DMS79 treated with DMSO at 0.1 percent for 48 hours (cell line): ENCODE data around the gene RASD1.

ENCODE experiments used
- DNase-seq: peaks from one replicate; lab custom pipeline; 2025; lab: John Stamatoyannopoulos, UW

The RASD1 gene

GRCh38 chr17:17510456-17511292, 14.5 kb upstream of the RASD1 start:
- DNase-seq: no peak

DNA sequence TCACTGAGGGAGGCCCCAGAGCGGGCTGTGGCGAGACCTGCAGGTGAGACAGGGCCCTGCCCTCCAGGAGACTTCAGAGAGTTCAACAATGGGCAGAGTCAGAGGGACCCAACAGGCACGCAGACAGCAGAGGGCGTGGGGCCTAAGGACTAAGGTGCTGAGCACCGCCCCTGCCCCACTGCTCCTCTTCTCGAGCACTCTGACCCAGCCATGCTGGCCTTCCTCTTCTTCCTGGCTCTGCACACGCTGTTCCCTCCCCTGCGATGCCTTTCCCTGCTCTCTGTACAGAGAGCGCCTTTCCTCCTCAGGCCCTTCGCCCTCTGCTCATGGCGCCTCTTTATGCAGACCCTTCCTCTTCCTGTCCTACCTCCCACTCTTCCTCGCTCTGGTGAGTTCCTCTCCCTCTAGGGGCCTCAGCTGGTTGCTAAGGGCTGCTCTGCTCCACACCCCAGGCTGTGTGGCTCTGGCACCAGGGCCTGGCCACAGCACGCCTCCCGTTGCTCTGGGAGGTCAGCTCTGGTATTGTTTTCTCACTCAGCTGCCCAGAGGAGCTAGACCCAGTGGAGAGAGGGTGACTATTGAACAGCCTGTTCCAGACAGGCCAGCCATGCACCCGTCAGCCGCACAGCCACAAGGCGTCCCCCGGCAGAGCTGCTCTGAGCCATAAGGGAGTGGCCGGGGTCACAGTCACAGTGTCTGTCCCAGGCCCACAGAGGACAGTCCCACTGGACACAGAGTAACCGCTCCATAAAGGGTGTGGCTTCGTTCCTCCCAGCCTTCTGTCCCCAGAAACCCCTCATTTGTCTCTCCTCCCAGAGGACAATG, 13.6 kb upstream of the RASD1 start:
- DNase-seq: no peak

- no peak for DNase-seq
Measured at GRCh38 chr17:17508646-17509591, 12.7 kb upstream of the RASD1 start.

DNA sequence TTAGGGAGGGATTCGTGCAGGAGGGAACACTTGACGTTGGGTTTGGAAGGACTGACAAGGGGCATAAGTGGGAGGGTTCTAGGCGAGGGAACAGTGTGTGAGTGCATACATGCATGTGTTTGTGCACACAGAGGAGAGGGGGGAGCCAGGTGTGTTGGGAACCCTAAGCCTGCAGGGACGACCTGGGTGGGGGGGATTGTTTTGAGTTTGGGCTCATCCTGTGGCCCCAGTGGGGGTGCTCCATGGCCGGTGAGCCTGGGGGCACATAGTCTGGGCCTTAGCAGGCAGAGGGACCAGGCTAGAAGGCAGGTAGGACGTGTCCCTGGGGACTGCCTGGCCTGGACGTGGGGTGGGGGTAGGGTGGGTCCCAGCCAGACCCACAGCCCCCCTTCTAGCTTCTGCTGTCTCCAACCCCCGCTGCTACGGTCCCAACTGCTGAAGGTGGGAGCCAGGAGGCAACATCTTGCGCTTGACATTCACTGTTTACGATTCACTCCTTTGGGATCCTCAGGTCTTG, 11.9 kb upstream of the RASD1 start:
- DNase-seq: no peak

DNA sequence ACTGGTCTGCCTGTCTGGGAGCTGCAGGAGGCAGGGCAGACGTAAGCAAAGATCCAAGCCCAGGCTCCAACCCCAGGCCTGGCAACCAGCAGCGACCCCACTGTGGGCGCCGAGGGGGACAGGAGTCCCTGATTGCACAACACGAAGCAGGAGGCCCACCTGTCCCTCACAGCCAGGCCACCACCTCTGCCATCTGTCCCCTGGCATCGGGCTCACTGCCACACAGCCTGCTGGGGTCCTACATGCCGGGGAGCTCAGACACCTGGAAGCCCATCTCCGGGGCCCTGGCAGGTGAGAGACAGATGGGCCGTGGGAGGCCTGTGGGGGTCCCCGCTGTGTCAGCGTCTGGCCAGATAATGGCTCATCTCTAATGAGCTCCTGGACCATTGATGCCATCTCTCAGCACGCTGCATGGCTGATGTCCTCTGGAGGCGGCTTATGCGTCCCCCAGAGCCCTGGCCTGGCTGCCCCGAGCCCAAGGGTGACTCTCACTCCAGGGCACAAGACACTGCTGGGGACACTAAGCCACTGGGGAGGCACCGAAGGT, 11.3 kb upstream of the RASD1 start:
- DNase-seq: no peak

DNA sequence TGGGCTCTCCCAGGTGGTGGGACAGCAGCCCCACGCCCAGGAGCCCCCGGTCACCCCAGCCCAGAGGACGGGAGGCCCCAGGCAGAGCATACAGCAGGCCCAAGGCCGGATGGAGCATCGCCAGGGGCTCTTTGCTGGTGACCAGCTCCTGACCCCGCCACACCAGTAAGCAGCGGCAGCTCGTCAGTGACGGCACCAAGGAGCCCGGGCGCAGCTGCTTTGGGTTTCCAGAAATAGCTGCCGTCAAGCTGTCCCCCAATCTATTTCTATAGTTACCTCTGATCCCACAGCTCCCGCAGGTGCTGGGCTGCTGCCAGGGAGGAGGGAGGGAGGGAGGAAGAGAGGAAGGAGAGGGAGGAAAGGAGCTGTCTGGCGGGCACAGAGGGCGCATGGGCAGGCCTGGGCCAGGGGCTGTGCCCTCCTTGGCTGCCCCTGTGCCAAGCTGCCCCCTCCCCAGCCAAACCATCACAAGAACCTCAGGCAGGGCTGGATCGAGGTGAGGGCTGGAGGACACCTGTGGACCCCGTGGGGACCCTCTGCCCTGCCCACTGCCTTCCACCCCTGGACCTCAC, 10.8 kb upstream of the RASD1 start:
- DNase-seq: peak; percentile 39

DNA sequence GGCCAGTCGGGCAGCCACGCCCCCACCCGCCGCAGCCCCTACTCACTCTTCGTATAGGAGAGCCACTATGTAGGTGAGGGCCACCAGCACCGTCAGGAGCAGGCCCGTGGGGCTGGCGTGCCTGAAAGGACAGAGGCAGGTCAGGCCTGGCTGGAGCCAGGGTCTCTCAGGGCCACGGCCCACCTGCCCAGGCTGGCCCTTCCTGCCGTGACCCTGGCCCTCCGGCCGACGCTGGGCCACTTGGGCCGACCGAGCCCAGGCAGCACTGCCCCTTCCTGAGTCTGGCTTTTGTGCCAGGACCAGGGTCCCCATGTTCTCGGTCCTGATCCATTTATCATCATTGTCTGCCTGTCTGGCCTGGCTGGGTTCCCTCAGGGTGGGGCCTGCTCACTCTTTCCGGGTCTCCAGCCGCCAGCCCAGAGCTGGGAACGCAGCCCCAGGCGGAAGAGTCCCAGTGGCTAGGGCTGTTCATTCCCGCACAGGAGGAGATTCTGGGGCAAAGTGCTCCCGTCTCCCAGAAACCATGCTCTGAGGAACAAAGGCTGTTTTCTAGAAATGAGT, 10.1 kb upstream of the RASD1 start:
- DNase-seq: no peak

- no peak for DNase-seq
Measured at GRCh38 chr17:17505610-17506171, 9.5 kb upstream of the RASD1 start.

- no peak for DNase-seq
Measured at GRCh38 chr17:17505151-17505550, 9.0 kb upstream of the RASD1 start.

DNA sequence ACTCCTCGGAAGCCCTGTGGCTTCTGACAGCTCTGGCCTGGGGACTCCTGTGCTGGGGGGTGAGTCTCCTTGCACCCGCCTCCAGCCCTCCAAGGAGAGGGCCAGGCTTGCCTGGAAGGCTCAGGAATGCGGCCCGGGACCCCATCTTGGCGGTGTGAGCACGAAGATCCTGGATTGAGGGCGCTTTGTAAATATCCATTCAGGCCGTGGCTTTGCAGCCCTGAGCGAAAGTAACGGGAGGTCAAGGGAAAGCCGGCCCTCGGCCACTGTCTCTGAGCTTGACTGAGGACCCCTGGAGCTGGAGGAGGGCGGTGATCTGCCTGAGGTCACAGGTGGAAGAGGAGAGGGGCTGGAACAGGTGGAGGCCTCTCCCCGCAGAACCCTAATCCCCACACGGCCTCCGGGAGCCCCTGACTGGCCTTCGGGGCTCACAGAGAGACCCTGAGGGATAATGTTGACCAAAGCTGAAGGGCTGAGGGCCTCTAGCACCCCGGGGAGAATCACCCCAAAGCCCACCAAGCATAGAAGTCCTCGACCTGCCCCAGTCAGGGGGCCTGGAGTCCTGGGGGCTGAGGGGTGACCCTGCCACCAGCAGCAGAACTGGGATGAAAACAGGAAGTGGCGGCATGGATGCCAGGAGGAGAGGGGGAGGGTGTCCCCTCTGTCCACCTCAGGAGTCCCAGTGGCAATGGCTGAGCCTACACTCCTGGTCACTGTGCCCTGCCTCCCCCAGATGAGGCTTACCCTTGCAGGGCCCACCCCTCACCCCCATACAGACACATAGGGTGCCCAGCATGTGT, 8.3 kb upstream of the RASD1 start:
- no peak for DNase-seq

DNA sequence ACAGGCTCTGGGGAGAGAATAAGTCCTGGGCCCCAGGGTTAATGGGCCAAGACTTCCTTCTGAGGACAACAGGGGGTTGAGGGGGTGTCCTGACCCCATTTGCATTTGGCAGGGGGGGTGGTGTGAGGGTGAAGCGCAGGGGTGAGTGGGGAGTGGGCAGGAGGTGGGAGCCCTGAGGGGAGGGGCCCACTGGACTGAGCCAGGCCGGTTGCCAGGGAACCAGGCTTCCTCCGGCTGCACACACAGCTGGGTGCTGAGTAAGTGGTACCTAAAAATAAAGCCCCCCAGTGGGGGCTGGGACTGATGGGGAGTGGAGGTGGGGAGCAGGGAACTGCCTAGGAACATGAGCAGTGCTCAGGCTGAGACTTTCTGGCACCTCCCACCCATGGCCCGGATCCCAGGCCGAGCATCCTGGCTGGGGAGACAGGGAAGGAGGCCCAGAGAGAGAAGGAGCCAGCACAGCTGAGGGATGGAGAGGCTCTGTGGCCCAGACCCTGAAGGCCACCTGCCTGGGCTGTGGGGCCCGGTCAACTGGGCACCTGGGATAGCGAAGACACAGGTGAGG, 7.5 kb upstream of the RASD1 start:
- peak; percentile 9 for DNase-seq

DNA sequence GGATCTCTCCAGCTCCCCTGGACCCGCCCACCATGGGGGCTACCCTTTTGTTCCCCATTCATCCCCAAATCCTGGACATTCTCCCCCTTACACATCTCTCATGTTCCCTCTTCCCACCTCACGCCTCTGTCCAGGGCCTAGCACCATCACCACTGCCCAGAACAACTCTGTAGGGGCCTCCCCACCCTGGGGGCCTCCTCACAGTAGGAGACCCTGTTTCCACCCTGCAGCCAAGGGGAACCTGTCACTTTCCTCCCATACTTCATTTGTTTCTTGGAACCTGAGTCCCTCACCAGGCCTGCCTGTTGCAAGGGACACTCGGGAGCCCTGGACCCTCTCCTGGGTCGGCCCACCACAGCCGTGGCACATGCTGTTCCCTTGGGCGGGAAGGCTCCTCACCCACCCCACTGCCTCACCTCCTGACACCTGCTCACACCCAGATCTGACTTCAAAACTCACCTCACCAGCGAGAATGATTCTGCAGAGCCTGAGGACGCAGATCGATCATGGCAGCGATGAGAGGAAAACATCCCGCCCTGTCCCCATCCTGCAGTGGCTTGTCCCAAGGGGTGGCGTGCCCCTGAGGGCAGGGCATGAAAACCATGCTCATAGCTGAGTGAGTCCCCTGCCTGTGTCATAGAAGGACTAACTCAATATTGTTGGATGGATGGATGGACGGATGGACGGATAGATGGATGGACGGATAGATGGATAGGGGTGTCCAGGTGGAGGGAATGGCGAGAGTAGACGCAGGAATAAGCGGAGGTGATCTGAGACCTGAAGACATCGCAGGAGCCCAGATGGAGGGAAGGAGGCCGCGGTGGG, 6.8 kb upstream of the RASD1 start:
- no peak for DNase-seq

GRCh38 chr17:17500999-17501605, 4.9 kb upstream of the RASD1 start:
- no peak for DNase-seq

DNA sequence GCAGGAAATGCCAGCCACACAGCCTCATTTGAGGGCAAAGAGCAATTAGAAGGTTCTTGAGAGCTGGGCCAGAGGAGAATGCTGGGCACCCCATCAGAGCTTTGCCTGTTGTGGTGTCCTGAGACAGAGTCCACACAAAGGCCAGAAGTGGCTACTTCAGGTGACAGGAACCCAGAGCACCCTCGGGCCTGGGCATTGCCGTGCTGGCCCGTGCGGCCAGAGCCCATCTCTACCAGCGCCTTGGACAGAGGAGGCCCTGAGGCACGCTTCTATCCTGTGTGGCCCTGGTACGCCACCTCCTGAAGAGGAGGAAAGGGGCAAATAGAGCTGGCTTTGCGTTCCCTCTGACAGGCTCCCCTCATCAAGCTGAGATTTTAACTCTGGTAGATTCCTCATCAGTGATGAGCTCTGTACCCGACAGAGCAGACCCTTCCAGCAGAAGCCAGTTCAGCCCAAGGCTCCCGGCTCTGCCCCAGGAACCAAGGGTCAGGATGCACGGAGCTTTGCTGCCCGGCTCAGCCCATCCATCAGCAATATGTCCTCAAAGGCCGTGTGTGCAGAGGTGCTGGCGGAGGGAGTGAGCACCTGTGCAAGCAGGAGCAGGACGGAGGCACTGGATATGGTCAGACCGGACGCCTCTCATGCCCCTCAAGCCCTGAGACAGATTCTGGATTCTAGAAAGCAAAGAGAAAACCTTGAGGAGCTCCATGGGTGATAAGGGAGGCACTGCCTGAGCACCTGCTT, 3.4 kb upstream of the RASD1 start:
- no peak for DNase-seq

DNA sequence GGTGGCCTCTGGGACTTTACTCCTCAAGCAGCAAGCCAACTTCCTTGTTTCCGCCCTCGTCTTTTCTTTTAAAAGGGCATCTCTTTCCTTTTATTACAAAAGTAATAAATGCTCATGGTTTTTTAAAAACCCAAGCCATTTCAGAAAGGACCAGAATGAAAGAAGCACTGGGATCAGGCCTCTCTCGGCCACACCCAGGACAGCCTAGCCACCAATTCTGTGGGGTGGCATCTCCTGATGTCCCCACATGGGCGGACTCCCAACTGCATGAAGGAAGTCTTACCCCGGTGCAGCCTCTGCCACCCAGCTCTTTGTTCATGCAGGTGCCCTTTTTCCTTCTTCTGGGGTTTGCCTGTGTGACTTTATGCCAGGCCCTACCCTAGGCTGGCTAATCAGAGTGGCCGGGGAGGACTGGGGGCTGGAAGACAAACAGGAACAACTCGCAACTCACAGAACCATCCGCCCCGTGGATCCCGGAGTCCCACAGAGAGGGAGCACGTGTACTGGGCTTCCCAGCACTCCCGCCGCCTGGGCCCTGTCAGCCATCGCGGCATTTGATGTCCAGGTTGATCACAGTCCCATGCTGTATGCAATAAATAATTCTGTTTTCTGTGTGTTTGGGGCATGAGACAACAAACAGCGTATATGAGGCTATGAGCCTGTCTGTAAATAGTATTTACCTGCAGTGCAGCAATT, 2.6 kb upstream of the RASD1 start:
- DNase-seq: no peak

- DNase-seq: no peak
Measured at GRCh38 chr17:17497845-17498520, 1.8 kb upstream of the RASD1 start.
